ENCODE measurements around the gene FDPS. TPM values are rescaled to one million over a fixed set of nuclear protein-coding genes. Genes with fewer than 3 reads are reported as not detected.
A peak's percentile ranks its signal among the peaks of the same experiment; 100 is the strongest.

Gene FDPS
- total and polyA plus RNA-seq, 2 experiments from 2014 or later = 284 to 347 TPM

DNA sequence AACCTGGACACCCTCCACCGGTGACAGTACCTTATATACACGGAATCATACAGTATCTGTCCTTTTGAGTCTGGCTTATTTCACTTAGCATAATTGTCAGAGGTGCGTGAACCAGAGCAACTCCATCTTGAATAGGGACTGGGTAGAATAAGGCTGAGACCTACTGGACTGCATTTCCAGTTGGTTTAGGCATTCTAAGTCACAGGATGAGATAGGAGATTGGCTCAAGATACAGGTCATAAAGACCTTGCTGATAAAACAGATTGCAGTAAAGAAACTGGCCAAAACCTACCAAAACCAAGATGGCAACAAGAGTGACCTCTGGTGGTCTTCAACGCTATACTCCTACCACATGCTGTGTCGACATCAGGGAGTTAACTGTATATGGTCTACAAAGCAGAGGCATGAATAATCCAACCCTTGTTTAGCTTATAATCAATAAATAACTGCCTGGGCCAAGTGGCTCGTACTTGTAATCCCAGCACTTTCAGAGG, 1.4 kb upstream of the FDPS start:
- TF ChIP-seq, protein P1, sequence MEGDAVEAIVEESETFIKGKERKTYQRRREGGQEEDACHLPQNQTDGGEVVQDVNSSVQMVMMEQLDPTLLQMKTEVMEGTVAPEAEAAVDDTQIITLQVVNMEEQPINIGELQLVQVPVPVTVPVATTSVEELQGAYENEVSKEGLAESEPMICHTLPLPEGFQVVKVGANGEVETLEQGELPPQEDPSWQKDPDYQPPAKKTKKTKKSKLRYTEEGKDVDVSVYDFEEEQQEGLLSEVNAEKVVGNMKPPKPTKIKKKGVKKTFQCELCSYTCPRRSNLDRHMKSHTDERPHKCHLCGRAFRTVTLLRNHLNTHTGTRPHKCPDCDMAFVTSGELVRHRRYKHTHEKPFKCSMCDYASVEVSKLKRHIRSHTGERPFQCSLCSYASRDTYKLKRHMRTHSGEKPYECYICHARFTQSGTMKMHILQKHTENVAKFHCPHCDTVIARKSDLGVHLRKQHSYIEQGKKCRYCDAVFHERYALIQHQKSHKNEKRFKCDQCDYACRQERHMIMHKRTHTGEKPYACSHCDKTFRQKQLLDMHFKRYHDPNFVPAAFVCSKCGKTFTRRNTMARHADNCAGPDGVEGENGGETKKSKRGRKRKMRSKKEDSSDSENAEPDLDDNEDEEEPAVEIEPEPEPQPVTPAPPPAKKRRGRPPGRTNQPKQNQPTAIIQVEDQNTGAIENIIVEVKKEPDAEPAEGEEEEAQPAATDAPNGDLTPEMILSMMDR (IDR thresholded peaks at IDR 0.05; ENCODE audit: poor library complexity) = peak; percentile 42
- TF ChIP-seq EZH2phosphoT487 (IDR thresholded peaks at IDR 0.05; ENCODE audit: low read depth, severe bottlenecking, unreplicated experiment) = no peak
- Histone ChIP-seq H3K4me1 (ENCODE audit: insufficient read depth) (peaks cover 17% of the 10 kb centered on the region), H3K79me2 (peaks cover 34% of the 10 kb centered on the region), H3K27ac (peak overlapping the region; percentile 80), H3K9me3 (ENCODE audit: low read depth) (no peaks in the 10 kb centered on the region), H3K4me3 (no peak overlapping the region), H4K20me1 (ENCODE audit: insufficient read depth, poor library complexity, severe bottlenecking) (peaks cover 3% of the 10 kb centered on the region), H3K36me3 (replicated peaks; ENCODE audit: insufficient read depth, low read depth) (no peaks in the 10 kb centered on the region), H3K27me3 (no peaks in the 10 kb centered on the region), H3K9me2 (replicated peaks; ENCODE audit: insufficient read depth) (no peaks in the 10 kb centered on the region), H2AFZ (no peak overlapping the region), H3K4me2 (peak overlapping the region; percentile 54)
- WGBS (ENCODE audit: low lambda C conversion rate, missing lambda C conversion rate) = 54% methylated on average over 6 of the region's 6 CpGs
- peak; percentile 41 for DNase-seq (ENCODE audit: low spot score)

GRCh38 chr1:155309423-155310021, 856 bp downstream of the FDPS start:
- H3K9me2 ChIP-seq (replicated peaks; ENCODE audit: insufficient read depth) = no peaks in the 10 kb centered on the region
- peak overlapping the region; percentile 97 for H3K4me2 ChIP-seq
- H3K36me3 ChIP-seq (replicated peaks; ENCODE audit: insufficient read depth, low read depth) = no peaks in the 10 kb centered on the region
- H3K27me3 ChIP-seq = no peaks in the 10 kb centered on the region
- no peak overlapping the region for H2AFZ ChIP-seq
- TF ChIP-seq, protein P1 (IDR thresholded peaks at IDR 0.05; ENCODE audit: poor library complexity) = no peak
- no peak for TF ChIP-seq EZH2 (IDR thresholded peaks at IDR 0.05; ENCODE audit: borderline replicate concordance)
- TF ChIP-seq EZH2phosphoT487 (IDR thresholded peaks at IDR 0.05; ENCODE audit: low read depth, severe bottlenecking, unreplicated experiment) = no peak
- H3K79me2 ChIP-seq = peaks cover 48% of the 10 kb centered on the region
- DNase-seq (ENCODE audit: low spot score) = peak; percentile 56
- H3K27ac ChIP-seq = peak overlapping the region; percentile 92
- H4K20me1 ChIP-seq (ENCODE audit: insufficient read depth, poor library complexity, severe bottlenecking) = peaks cover 3% of the 10 kb centered on the region
- WGBS (ENCODE audit: low lambda C conversion rate, missing lambda C conversion rate) = 43% methylated on average over 11 of the region's 11 CpGs
- H3K4me1 ChIP-seq (ENCODE audit: insufficient read depth) = peaks cover 17% of the 10 kb centered on the region
- H3K9me3 ChIP-seq (ENCODE audit: low read depth) = no peaks in the 10 kb centered on the region
- peak overlapping the region; percentile 72 for H3K4me3 ChIP-seq

GRCh38 chr1:155313261-155313660, 4.6 kb downstream of the FDPS start:
- Histone ChIP-seq H3K79me2 (peaks cover 53% of the 10 kb centered on the region), H4K20me1 (ENCODE audit: insufficient read depth, poor library complexity, severe bottlenecking) (peaks cover 3% of the 10 kb centered on the region)
- DNase-seq (ENCODE audit: low spot score) = no peak

More at GRCh38 chr1:155313261-155313660, 4.6 kb downstream of the FDPS start:
- Histone ChIP-seq H3K4me2 (no peak overlapping the region), H3K27ac (no peak overlapping the region), H3K36me3 (replicated peaks; ENCODE audit: insufficient read depth, low read depth) (no peaks in the 10 kb centered on the region), H3K9me3 (ENCODE audit: low read depth) (no peaks in the 10 kb centered on the region), H2AFZ (no peak overlapping the region), H3K4me1 (ENCODE audit: insufficient read depth) (peaks cover 28% of the 10 kb centered on the region), H3K9me2 (replicated peaks; ENCODE audit: insufficient read depth) (no peaks in the 10 kb centered on the region), H3K4me3 (no peak overlapping the region), H3K27me3 (no peaks in the 10 kb centered on the region)
- 94% methylated on average over 8 of the region's 8 CpGs for WGBS (ENCODE audit: low lambda C conversion rate, missing lambda C conversion rate)
- no peak for TF ChIP-seq EZH2 (IDR thresholded peaks at IDR 0.05; ENCODE audit: borderline replicate concordance)
- no peak for TF ChIP-seq EZH2phosphoT487 (IDR thresholded peaks at IDR 0.05; ENCODE audit: low read depth, severe bottlenecking, unreplicated experiment)
- TF ChIP-seq, protein P1 (IDR thresholded peaks at IDR 0.05; ENCODE audit: poor library complexity) = no peak
